Loucy (cell line): ENCODE results near the gene ADAMTSL2.

ENCODE experiments used
- H2AFZ ChIP-seq: fragments of 200-600 bp; sonication (generic); 2 replicates; pipeline ENCODE4 v1.6.0; 2016; ENCODE audit warnings: antibody characterized with exemption, mild to moderate bottlenecking, low read length, moderate library complexity
- H3F3A ChIP-seq: fragments of 200-600 bp; 2 replicates; pipeline ENCODE4 v1.6.0; 2016; ENCODE audit warnings: antibody characterized with exemption, low read depth, mild to moderate bottlenecking
- H3K27me3 ChIP-seq: fragments of 200-600 bp; sonication (generic); 2 replicates; pipeline ENCODE4 v1.6.1; 2014; ENCODE audit warnings: low read length, mild to moderate bottlenecking; ENCODE audit not compliant: insufficient read depth, poor library complexity, severe bottlenecking
- H3K36me3 ChIP-seq: fragments of 200-600 bp; sonication (generic); 2 replicates; pipeline ENCODE4 v1.6.1; 2016; ENCODE audit warnings: low read length; ENCODE audit not compliant: insufficient read depth
- H3K4me1 ChIP-seq: fragments of 200-600 bp; sonication (generic); 2 replicates; pipeline ENCODE4 v1.5.1; 2014; ENCODE audit warnings: low read length, mild to moderate bottlenecking; ENCODE audit not compliant: insufficient read depth, poor library complexity, severe bottlenecking
- H3K4me2 ChIP-seq: fragments of 200-600 bp; sonication (generic); 2 replicates; pipeline ENCODE4 v1.6.0; 2014; ENCODE audit warnings: antibody characterized with exemption, low read length, low read depth, mild to moderate bottlenecking; ENCODE audit not compliant: poor library complexity, severe bottlenecking
- H3K4me3 ChIP-seq: fragments of 200-600 bp; sonication (generic); 2 replicates; pipeline ENCODE4 v1.5.1; 2014; ENCODE audit warnings: low read length, mild to moderate bottlenecking, mixed read lengths; ENCODE audit not compliant: poor library complexity, severe bottlenecking
- H3K79me2 ChIP-seq: fragments of 200-600 bp; sonication (generic); 2 replicates; pipeline ENCODE4 v1.6.1; 2014; ENCODE audit warnings: low read length; ENCODE audit not compliant: insufficient read depth
- H3K9ac ChIP-seq: fragments of 200-600 bp; sonication (generic); 2 replicates; pipeline ENCODE4 v1.6.0; 2014; ENCODE audit warnings: mild to moderate bottlenecking, low read depth, low read length, moderate library complexity; ENCODE audit not compliant: poor library complexity, severe bottlenecking
- H3K9me2 ChIP-seq: fragments of 200-600 bp; sonication (generic); replicated peaks from 2 replicates; pipeline ENCODE4 v1.6.1; 2016; ENCODE audit warnings: low read depth, low read length, mixed read lengths
- H3K9me3 ChIP-seq: fragments of 200-600 bp; sonication (generic); 2 replicates; pipeline ENCODE4 v1.6.1; 2014; ENCODE audit warnings: mild to moderate bottlenecking, antibody characterized with exemption, low read length, low read depth; ENCODE audit not compliant: insufficient read depth
- H4K20me1 ChIP-seq: fragments of 200-600 bp; sonication (generic); 2 replicates; pipeline ENCODE4 v1.6.0; 2014; ENCODE audit warnings: antibody characterized with exemption, low read length, mild to moderate bottlenecking; ENCODE audit not compliant: insufficient read depth, poor library complexity, severe bottlenecking
- CTCF ChIP-seq: fragments of 200-600 bp; sonication (generic); conservative IDR thresholded peaks from 2 replicates; pipeline ENCODE4 v1.5.1; 2014; ENCODE audit warnings: mild to moderate bottlenecking, antibody characterized with exemption, low read length
- EZH2phosphoT487 ChIP-seq: fragments of 200-600 bp; IDR thresholded peaks from 2 replicates; pipeline ENCODE4 v1.6.1; 2018; ENCODE audit warnings: antibody characterized with exemption, mild to moderate bottlenecking, moderate library complexity, borderline replicate concordance

Gene ADAMTSL2

DNA sequence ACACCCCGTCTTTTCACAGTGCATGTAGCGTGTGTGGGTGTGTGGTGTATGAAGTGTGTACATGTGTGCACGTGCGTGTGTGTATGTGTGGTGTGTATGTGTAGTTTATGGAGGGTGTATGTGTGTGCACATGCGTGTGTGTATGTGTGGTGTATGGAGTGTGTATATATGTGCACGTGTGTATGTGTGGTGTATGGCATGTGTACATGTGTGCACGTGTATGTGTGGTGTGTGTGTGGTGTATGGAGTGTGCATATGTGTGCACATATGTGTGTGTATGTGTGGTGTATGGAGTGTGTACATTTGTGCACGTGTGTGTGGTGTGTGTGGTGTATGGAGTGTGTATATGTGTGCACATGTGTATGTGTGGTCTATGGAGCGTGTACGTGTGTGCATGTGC lies 22.9 kb upstream of the ADAMTSL2 start:
- no peaks in the 10 kb centered on the region for H3K27me3 ChIP-seq
- no peak overlapping the region for H3K9ac ChIP-seq
- TF ChIP-seq EZH2phosphoT487 (no peak), CTCF (no peak)
- 0 out of 2 replicates have a peak, but pooled peaks cover 5% of the 10 kb centered on the region for H3F3A ChIP-seq
- H2AFZ ChIP-seq, result no peak overlapping the region
- H3K9me2 ChIP-seq, result no peaks in the 10 kb centered on the region
- H3K79me2 ChIP-seq, result no peaks in the 10 kb centered on the region
- H3K4me2 ChIP-seq, result no peak overlapping the region
- peaks cover 39% of the 10 kb centered on the region for H3K4me1 ChIP-seq
- no peaks in the 10 kb centered on the region for H4K20me1 ChIP-seq
- no peaks in the 10 kb centered on the region for H3K36me3 ChIP-seq
- H3K4me3 ChIP-seq, result no peak overlapping the region
- no peaks in the 10 kb centered on the region for H3K9me3 ChIP-seq

DNA sequence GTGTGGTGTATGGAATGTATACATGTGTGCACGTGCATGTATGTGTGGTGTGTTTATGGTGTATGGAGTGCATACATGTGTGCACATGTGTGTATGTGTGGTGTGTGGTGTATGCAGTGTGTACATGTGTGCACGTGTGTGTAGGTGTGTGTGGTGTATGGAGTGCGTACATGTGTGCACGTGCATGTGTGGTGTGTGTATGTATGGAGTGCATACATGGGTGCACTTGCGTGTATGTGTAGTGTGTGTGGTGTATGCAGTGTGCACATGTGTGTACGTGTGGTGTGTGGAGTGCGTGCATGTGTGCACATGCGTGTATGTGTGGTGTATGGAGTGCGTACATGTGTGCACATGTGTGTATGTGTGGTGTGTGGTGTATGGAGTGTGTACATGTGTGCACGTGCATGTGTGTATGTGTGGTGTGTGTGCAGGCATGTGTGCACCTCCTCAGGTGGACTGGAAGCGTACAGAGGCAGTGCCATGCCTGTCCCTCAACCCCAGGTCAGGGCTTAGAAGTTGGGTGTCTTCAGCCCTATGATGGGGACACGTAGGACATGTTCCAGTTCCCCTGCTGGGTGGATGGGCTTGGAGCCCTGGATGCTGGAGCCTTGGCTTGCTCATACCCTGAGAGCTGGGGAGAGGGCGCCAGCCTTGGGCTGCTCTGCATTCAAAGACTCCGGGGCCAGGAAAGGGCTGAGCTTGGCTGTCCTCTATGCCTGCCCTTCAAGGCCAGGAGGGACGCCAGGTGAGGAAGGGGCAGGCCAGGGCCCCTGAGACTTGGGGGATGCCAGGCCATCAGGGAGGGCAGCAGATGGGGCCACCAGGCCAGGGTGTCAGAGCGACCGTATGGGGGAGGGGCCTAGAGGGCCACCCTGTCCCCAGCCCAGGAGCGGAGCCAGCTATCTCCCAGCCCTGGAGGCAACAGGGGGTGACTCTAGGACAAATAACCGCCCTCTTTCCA lies 22.0 kb upstream of the ADAMTSL2 start:
- H3K27me3 ChIP-seq, result no peaks in the 10 kb centered on the region

More for the DNA sequence above, 22.0 kb upstream of the ADAMTSL2 start:
- Histone ChIP-seq H3K4me1 (peaks cover 38% of the 10 kb centered on the region), H3F3A (0 out of 2 replicates have a peak, but pooled peaks cover 5% of the 10 kb centered on the region), H3K9me3 (no peaks in the 10 kb centered on the region), H4K20me1 (no peaks in the 10 kb centered on the region), H3K79me2 (no peaks in the 10 kb centered on the region), H2AFZ (no peak overlapping the region), H3K9ac (no peak overlapping the region), H3K4me2 (no peak overlapping the region), H3K36me3 (no peaks in the 10 kb centered on the region), H3K4me3 (no peak overlapping the region), H3K9me2 (no peaks in the 10 kb centered on the region)
- TF ChIP-seq CTCF, result no peak
- no peak for TF ChIP-seq EZH2phosphoT487
